GM18505 (cell line): ENCODE results near the gene DNAH8.

Source experiments
- ATAC-seq: cut with Tn5 transposase; IDR thresholded peaks from one replicate; pipeline ENCODE4 v1.9.1; 2021; ENCODE audit not compliant: unreplicated experiment
- POLR2A ChIP-seq: IDR thresholded peaks from 4 replicates; pipeline ENCODE4 v1.6.1; 2011; ENCODE audit warnings: borderline replicate concordance; ENCODE audit not compliant: insufficient read depth, insufficient read length; ENCODE audit errors: extremely low read depth

The DNAH8 gene

GRCh38 chr6:39047434-39048327 lies 332.6 kb downstream of the DNAH8 start:
- no peak for TF ChIP-seq POLR2A
- no peak for ATAC-seq

GRCh38 chr6:39048481-39049399 lies 333.6 kb downstream of the DNAH8 start, which contains the start of gene GLP1R:
TSS of gene GLP1R (plus strand) at chr6:39048781. CDS start at chr6:39048841, 60 bp downstream.
- no peak for TF ChIP-seq POLR2A
- ATAC-seq = no peak

GRCh38 chr6:39049575-39050283 lies 334.6 kb downstream of the DNAH8 start:
- no peak for ATAC-seq
- no peak for TF ChIP-seq POLR2A

- no peak for ATAC-seq
- TF ChIP-seq POLR2A = no peak
Measured at GRCh38 chr6:39050453-39051112, 335.5 kb downstream of the DNAH8 start.

- no peak for TF ChIP-seq POLR2A
- ATAC-seq = no peak
Measured at GRCh38 chr6:39051399-39052122, 336.4 kb downstream of the DNAH8 start.

GRCh38 chr6:39053016-39053624 lies 338.0 kb downstream of the DNAH8 start:
- no peak for TF ChIP-seq POLR2A
- ATAC-seq = no peak

GRCh38 chr6:39053854-39054576 lies 338.9 kb downstream of the DNAH8 start:
- no peak for ATAC-seq
- TF ChIP-seq POLR2A = no peak

- no peak for TF ChIP-seq POLR2A
- ATAC-seq = no peak
Measured at GRCh38 chr6:39054577-39055142, 339.5 kb downstream of the DNAH8 start.

GRCh38 chr6:39055661-39056060 lies 340.6 kb downstream of the DNAH8 start:
- no peak for TF ChIP-seq POLR2A
- ATAC-seq = no peak

GRCh38 chr6:39056191-39056590 lies 341.1 kb downstream of the DNAH8 start:
- TF ChIP-seq POLR2A = no peak
- no peak for ATAC-seq

GRCh38 chr6:39056681-39057080 lies 341.6 kb downstream of the DNAH8 start:
- no peak for ATAC-seq
- no peak for TF ChIP-seq POLR2A
